ENCODE results near the gene AMOTL2. TPM values are rescaled to one million over a fixed set of nuclear protein-coding genes. Genes with fewer than 3 reads are reported as not detected.

AMOTL2 gene
- total and polyA plus RNA-seq, 10 of the 15 experiments (the other 5 are each of a cell fraction or from before 2014, with no cell fraction given) = 0.20 to 0.33 TPM; not detected in 8

GRCh38 chr3:134393074-134393473 lies 18.8 kb upstream of the AMOTL2 start (continued):
- no peak for TF ChIP-seq ZNF592 (IDR thresholded peaks at IDR 0.05)
- TF ChIP-seq TAF1 (IDR thresholded peaks at IDR 0.05; ENCODE audit: borderline replicate concordance, low read depth, low read length) = no peak
- TF ChIP-seq CEBPB (IDR thresholded peaks at IDR 0.05; ENCODE audit: borderline replicate concordance in 1 of 2, low read depth in 2 of 2, low read length in 2 of 2) = no peak
- no peak for TF ChIP-seq NRF1 (conservative IDR thresholded peaks at IDR 0.05; ENCODE audit: low read depth, low read length)

GRCh38 chr3:134392336-134392983 lies 18.2 kb upstream of the AMOTL2 start:
- Histone ChIP-seq H3K36me3 (ENCODE audit: control insufficient read depth in 2 of 2, insufficient read depth in 2 of 2, low read length in 1 of 2) (no peaks in the 10 kb centered on the region), H3K4me1 (ENCODE audit: control insufficient read depth, insufficient read depth, low read length) (no peaks in the 10 kb centered on the region), H3K9ac (ENCODE audit: control insufficient read depth, insufficient read depth, low read length) (no peak overlapping the region), H4K20me1 (ENCODE audit: control insufficient read depth, insufficient read depth) (no peaks in the 10 kb centered on the region; the same call in 1 of the 2 replicates), H3K27ac (ENCODE audit: control insufficient read depth, insufficient read depth) (no peak overlapping the region), H3K79me2 (ENCODE audit: control insufficient read depth, insufficient read depth, low read length) (no peaks in the 10 kb centered on the region), H3K4me3 (no peak overlapping the region), H3K4me2 (ENCODE audit: control insufficient read depth, insufficient read depth) (no peak overlapping the region), H3K27me3 (replicated peaks in 1 of 2; ENCODE audit: control insufficient read depth in 2 of 2, insufficient read depth in 2 of 2, low read length in 1 of 2) (peaks cover 0 to 4% of the 10 kb centered on the region in 2 experiments; a peak in 3 of 4 replicates), H2AFZ (ENCODE audit: control insufficient read depth, low read depth, low read length) (no peak overlapping the region), H3K9me3 (replicated peaks; ENCODE audit: control insufficient read depth, insufficient read depth, low read length) (peaks cover 2% of the 10 kb centered on the region; the same call in 2 of the 3 replicates)
- ChIA-PET RAD21 (ENCODE audit: unreplicated experiment) (no interaction called here), POLR2A (interaction anchor here (0.6 kb wide), 1 partner anchor 80 kb away, joined by 3 read pairs; no protein-coding TSS in a partner anchor), CTCF (no interaction called here), SMC1A (ENCODE audit: uncharacterized antibody, unreplicated experiment) (interaction anchor here (0.7 to 1.4 kb wide), 2 partner anchors 16 to 45 kb away, joined by 3 read pairs; no protein-coding TSS in a partner anchor)
- BruUV-seq (replicated peaks) = no TSS peak
- FAIRE-seq (no peak), DNase-seq (ENCODE audit: low read depth, low spot score) (no peak), ATAC-seq (no peak)
- 6% methylated on average over 1 of the region's 1 CpG for WGBS (ENCODE audit: insufficient coverage, insufficient replicate concordance, low lambda C conversion rate, missing lambda C conversion rate)
- intact Hi-C loops (cut with micrococcal nuclease; ENCODE audit: unreplicated experiment) = no loop called here
- in situ Hi-C loops (cut with MboI) = no loop called here
- TF ChIP-seq ASH2L (IDR thresholded peaks at IDR 0.05; ENCODE audit: borderline replicate concordance, low read depth) (no peak), IRF5 (IDR thresholded peaks at IDR 0.05; ENCODE audit: borderline replicate concordance) (no peak), SUPT20H (IDR thresholded peaks at IDR 0.05; ENCODE audit: borderline replicate concordance, control insufficient read depth, low read depth, low read length) (no peak), NFYB (IDR thresholded peaks at IDR 0.05; ENCODE audit: insufficient read depth, low read depth, low read length) (no peak), ZNF592 (IDR thresholded peaks at IDR 0.05) (no peak), ZNF274 (IDR thresholded peaks at IDR 0.05; ENCODE audit: insufficient read depth, insufficient read length) (no peak), NBN (IDR thresholded peaks at IDR 0.05) (no peak)
